ENCODE measurements around the gene ARHGEF9.

DNA sequence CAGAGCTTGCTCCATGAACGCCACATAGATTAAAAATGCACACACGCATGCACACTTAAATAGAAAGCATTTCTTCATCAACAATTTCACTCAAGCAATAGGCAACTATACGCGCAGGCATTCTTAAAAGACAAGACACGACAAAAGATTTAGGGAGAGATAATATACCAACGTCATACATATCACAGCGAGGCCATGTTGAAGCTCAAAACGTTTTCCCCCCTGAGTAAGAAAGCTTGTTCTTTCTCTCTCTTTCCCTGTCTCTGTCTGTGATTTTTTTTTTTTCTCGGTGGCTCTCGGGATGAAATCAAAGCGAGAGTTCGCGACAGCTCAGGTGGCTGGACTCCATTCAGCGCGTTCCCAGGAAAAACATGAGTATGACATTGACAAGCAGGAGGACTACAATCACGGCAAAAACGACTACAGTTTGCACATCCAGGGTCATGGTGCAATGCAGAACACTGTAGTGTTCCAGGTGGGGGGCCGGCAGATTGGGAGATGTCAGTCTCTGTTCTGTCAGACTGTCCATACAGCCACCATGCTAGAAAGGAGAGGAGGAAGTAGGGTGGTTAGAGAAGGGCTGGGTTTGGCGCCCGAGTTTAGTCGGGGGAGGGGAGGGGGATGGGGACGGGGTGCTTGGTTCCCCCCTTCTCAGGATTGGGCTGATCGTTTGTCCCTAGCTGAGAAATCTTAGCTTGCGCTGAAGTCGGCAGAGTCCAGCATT, 30.7 kb downstream of the ARHGEF9 start:
- TF ChIP-seq CTCF (IDR thresholded peaks at IDR 0.05) (no peak), POLR2A (IDR thresholded peaks at IDR 0.05) (no peak)
